Measurements from ENCODE around the gene S100A16.
"Not testable (repeated sequence)": the region's sequence is repeated elsewhere in the genome, so short reads cannot be mapped to it uniquely, and the experiment has no call there.

Gene S100A16

DNA sequence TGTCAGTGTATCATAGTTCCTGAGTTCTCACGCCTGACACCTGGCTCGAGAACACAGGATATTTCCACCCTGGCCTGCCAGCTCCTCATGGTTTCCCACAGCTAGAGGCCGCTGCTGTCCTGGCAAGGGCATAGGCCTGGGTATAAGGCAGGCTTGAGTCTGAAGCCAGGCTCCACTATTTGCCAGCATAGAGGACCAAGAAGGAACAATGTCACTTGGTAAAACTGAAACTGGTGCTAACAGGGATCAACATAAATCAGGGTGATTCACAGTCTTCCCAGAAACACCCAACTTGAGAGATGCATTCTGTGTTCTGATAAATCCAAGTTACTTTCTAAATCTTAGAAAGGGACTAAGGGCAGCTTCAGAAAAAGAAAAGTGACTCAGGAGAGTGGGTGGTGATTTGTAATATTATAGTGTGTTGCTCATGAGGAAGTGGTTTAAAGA, 40.3 kb downstream of the S100A16 start:
- peak overlapping the region; percentile 85 for H3K27ac Mint-ChIP-seq
- no peaks in the 10 kb centered on the region for H3K36me3 Mint-ChIP-seq (ENCODE audit: low read depth)
- peaks cover 16% of the 10 kb centered on the region for H3K27me3 Mint-ChIP-seq
- H3K9me3 Mint-ChIP-seq: no peaks in the 10 kb centered on the region
- H3K4me3 Mint-ChIP-seq: no peak overlapping the region
- peaks cover 50% of the 10 kb centered on the region for H3K4me1 Mint-ChIP-seq (ENCODE audit: low read depth)

DNA sequence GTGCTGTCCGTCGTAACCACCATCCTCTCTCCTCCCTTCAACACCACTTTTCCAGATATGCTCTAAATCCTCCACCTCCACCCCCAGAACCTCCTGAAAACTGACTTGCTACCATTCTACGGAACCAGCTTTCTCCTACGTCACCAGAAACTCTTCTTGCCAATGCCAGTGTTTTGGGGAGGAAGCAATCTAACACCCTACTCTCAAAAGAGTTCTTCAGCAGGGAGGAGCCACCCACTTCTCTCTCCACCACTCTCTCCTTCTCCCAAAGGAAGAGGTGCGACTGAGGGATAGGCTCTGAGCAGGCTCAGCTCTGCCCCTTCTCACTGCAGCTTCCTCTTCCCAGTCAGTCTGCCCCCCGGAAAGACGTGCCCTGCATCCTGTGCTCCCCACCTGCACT, 41.2 kb downstream of the S100A16 start:
- Mint-ChIP-seq H3K4me3 (no peak overlapping the region), H3K4me1 (ENCODE audit: low read depth) (peaks cover 58% of the 10 kb centered on the region), H3K36me3 (ENCODE audit: low read depth) (no peaks in the 10 kb centered on the region), H3K27me3 (peaks cover 13% of the 10 kb centered on the region), H3K27ac (no peak overlapping the region), H3K9me3 (no peaks in the 10 kb centered on the region)

DNA sequence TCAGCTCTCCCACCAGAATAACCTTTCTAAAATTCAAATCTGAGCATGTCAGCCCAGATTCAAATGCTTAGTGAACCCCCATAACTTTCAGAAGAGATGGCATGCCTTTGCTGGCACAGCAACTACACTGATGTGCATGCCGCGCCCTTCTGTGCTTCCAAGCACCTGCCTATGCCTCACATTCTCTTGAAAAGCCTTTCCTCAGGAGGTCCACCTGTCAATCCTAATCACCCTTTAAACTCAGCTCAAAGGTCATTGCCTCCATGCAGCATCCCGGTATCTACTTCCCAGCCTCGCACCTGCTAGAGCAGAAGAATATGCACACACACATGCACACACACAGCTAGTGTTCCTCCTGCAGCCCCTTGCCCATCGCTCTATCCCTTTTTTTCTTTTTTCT, 42.1 kb downstream of the S100A16 start:
- Mint-ChIP-seq H3K27ac (no peak overlapping the region), H3K4me3 (no peak overlapping the region), H3K4me1 (ENCODE audit: low read depth) (peaks cover 66% of the 10 kb centered on the region), H3K36me3 (ENCODE audit: low read depth) (no peaks in the 10 kb centered on the region), H3K9me3 (no peaks in the 10 kb centered on the region), H3K27me3 (peaks cover 7% of the 10 kb centered on the region)

DNA sequence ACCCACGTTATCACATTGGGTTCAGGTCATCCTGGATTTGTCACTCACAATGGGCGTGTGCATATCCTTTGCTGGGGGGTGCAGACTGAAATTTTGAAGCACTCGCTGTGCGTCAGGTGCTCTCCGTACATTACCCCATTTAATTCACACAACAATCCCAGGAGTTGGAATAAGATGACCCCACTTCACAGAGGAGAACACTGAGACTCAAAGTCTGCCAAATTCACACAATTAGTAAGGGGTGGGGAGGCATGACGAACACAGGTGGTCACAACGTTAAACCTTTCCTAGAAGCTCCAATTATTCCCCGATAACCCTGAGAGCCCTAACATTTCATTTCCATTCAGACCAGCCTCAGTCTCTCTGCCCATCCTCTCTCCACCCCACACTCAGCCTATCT, 43.5 kb downstream of the S100A16 start:
- no peak overlapping the region for H3K4me3 Mint-ChIP-seq
- no peak overlapping the region for H3K27ac Mint-ChIP-seq
- peaks cover 78% of the 10 kb centered on the region for H3K4me1 Mint-ChIP-seq (ENCODE audit: low read depth)
- H3K36me3 Mint-ChIP-seq (ENCODE audit: low read depth): no peaks in the 10 kb centered on the region
- no peaks in the 10 kb centered on the region for H3K9me3 Mint-ChIP-seq
- H3K27me3 Mint-ChIP-seq: peaks cover 7% of the 10 kb centered on the region

DNA sequence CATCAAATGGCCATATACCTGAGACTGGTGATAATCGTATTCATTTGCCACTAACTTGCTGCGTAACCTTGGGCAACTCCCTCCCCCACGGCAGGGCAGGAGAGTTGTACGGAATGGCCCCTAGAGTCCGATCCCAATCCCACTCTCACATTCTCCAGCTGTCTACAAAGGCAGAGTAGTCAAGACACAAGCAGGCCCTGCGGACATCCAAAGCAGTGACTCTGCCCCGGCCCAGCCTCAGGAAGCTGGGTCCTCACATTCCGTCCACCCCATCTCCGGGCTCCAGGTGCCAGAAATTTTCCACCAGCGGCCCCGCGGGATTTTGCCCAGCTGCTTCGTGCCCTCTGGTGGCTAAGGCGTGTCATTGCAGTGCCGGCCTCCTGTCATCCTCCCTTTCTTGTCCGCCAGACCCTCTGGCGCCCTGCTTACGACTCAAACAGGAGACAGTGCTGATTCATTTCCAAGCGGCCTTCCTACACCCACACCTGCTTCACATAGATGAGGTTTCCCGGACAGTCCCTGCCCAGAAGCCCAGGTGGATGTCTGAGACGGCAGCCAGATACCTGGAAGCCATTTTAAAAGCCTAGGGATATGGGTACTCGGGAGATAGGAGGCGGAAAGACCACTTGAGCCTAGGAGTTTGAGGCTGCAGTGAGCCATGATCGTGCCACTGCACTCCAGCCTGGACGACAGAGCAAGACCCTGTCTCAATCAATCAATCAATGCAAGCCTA, 44.4 kb downstream of the S100A16 start:
- H3K4me1 Mint-ChIP-seq (ENCODE audit: low read depth): peaks cover 76% of the 10 kb centered on the region

DNA sequence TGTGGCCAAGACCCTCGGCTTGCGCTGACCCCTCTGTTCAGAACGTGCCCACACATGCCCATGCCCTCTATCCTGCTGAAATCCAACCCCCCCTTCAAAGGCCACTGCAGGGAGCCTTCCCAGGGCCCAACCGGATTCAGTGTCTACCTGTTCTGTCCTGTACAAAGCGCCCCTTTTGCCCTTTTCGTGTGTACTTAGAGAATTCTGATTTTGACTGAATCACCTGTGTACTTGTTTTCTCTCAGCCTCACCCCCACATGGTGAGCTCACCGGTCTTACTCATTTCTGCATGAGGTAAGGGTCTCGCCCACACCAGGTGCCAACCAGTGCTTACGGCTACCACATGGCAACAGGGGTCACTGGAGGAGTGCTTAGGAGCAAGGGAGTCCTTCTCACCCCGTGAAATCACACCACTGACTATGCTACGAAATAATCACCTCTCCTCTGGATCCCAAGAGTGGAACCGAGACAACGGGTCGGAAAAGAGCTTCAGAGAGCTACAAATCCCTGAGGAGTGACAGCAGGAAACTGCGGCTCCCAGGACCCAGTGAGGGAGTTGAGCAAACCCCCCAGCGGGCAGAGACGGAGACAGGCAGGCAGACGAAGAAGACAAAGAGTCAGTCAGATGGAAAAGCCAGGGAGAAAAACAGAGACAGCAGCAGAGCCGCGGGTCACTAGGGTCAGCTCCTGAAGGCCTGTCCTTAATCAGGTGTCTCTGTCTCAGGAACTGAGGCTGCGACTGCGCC, 45.1 kb downstream of the S100A16 start:
- H3K9me3 Mint-ChIP-seq: no peaks in the 10 kb centered on the region
- peak overlapping the region; percentile 81 for H3K27ac Mint-ChIP-seq
- peak overlapping the region; percentile 42 for H3K4me3 Mint-ChIP-seq
- H3K4me1 Mint-ChIP-seq (ENCODE audit: low read depth): peaks cover 69% of the 10 kb centered on the region
- H3K36me3 Mint-ChIP-seq (ENCODE audit: low read depth): no peaks in the 10 kb centered on the region
- peaks cover 7% of the 10 kb centered on the region for H3K27me3 Mint-ChIP-seq

More for the DNA sequence above, 44.4 kb downstream of the S100A16 start:
- peak overlapping the region; percentile 45 for H3K4me3 Mint-ChIP-seq
- H3K9me3 Mint-ChIP-seq: no peaks in the 10 kb centered on the region
- H3K27me3 Mint-ChIP-seq: peaks cover 7% of the 10 kb centered on the region
- H3K36me3 Mint-ChIP-seq (ENCODE audit: low read depth): no peaks in the 10 kb centered on the region
- peak overlapping the region; percentile 81 for H3K27ac Mint-ChIP-seq

DNA sequence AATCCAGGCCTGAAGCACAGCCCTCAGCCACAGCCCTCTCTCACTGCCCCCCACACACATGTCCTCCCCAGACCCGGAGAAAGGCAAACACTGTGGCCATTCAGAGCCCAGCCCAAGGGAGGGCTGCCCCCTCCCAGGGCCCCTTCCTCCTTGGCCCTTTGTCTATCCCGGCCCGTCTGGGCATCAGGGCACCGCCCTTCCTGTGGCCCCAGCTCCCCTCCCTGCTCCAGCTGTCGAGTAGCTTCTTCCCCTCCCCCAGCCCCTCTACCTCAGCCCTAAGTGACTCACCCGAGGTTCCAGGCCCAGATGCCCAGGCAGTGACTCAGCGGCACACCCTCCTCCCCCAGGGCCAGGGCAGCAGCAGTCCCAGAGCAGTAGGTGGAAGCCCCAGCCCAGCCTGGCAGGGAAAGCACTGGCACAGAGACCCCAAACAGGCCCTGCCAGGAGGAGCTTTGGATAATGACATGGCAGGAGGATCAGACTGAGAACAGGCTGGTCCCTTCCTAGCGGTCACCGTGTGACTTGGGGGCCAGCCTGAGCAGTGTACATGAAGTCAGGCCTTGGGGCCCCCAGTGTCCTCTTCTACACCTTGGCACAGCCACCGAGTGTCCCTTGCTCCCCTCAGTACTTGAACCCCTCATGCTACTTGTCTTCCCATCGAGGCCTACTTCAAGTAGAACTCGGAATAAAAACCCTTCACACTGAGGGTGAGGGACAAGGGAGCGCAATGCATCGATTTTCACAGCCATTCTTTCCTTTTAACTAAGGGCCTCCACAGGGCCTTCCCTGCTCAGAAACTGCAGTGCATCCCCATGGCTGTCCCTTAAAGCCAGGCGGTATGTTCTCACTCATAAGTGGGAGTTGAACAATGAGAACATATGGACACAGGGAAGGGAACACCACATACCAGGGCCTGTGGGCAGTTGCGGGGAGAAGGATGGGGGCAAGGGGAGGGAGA, 46.2 kb downstream of the S100A16 start:
- peaks cover 7% of the 10 kb centered on the region for H3K27me3 Mint-ChIP-seq
- H3K36me3 Mint-ChIP-seq (ENCODE audit: low read depth): no peaks in the 10 kb centered on the region
- H3K4me3 Mint-ChIP-seq: peak overlapping the region; percentile 58
- peaks cover 58% of the 10 kb centered on the region for H3K4me1 Mint-ChIP-seq (ENCODE audit: low read depth)
- H3K27ac Mint-ChIP-seq: peak overlapping the region; percentile 98
- H3K9me3 Mint-ChIP-seq: no peaks in the 10 kb centered on the region

DNA sequence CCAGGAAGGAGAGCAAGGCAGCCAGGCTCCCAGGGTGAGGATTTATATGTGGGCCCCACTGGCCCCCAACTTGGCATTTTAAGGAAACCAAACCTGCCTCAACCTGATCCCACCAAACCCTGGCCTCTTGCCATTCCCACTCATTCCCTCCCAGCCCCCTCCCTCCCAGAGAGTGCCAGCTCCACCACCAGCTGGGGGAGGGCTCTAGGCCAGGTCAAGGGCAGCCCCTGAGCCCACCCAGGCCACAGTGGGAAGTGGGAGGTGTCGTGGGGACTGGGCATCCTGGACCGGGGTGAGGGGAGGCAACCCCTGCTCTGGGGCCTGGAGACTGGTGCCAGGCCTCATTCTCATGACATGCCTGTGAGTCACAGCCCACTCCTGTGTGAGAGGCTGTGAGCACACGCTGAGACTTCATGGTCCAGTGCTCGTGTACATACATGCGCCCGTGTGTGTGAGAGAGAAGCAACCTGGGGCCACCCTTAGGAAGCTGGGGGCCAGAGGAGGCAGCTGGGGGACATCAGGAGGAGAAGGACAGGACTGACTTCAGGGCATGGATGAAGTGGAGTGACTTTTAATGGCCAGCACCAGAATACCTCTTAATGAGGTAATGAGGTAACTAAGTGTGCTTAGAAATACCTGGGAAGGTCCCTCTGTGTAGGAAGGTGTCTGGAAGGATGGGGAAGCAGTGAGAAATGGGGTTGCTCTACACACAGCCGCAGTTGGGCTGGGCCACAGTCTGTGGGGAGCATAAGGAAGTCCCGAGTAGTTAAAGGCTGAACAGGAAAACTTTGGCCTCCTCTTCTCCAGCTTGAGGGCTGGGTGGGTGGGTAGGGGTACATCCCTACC, 47.2 kb downstream of the S100A16 start, which contains the start of gene S100A2:
Gene S100A2, minus strand, starts transcription at position 316 of the 846 bp plus-strand sequence. CDS start 1,967 bp downstream, outside the sequence.
- Mint-ChIP-seq H3K27ac (peak within 1 kb of the TSS; percentile 98), H3K4me1 (ENCODE audit: low read depth) (peaks cover 52% of the 10 kb centered on the region), H3K36me3 (ENCODE audit: low read depth) (no peaks in the 10 kb centered on the region), H3K9me3 (no peaks in the 10 kb centered on the region), H3K27me3 (peaks cover 4% of the 10 kb centered on the region), H3K4me3 (peak within 1 kb of the TSS; percentile 76)

DNA sequence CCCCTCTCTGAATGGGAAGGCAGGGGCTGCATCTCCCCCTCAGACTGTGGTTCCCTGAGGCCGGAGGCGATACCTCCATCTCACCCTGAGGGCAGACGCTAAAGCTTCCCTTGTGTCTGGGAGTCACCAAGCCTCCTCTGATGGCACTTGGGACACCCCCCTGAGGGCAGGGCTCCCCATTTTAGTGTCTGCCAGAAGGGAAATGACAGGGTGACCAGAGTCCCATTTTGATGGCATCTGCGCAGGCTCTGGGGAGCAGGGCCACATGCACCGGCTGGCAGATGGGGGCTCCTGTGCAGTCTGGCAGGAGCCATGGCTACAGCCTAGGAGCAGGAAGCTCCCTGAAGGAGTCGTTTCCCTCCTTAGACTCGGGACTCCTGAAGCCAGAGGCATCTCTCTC, 48.9 kb downstream of the S100A16 start:
- H3K27me3 Mint-ChIP-seq: no peaks in the 10 kb centered on the region
- H3K9me3 Mint-ChIP-seq: no peaks in the 10 kb centered on the region
- no peak overlapping the region for H3K4me3 Mint-ChIP-seq
- H3K4me1 Mint-ChIP-seq (ENCODE audit: low read depth): peaks cover 41% of the 10 kb centered on the region
- no peak overlapping the region for H3K27ac Mint-ChIP-seq
- no peaks in the 10 kb centered on the region for H3K36me3 Mint-ChIP-seq (ENCODE audit: low read depth)

DNA sequence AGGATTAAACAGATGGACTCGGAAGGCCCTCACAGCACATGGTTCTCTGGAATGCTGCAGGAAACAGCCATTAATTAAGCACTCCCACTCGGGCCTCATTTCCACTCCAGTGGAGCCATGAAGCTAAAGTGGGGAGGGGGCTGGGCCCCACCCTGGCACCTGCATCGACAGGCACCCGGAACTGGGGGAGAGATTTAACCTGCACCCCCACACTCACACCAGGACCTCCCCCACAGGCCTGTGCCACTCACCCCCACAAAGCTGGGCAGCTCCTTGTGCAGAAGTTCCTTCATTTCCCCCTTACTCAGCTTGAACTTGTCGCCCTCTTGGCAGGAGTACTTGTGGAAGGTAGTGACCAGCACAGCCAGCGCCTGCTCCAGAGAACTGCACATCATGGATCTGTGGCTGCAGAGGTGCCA, 49.4 kb downstream of the S100A16 start:
- Mint-ChIP-seq H3K4me3 (no peak overlapping the region), H3K4me1 (ENCODE audit: low read depth) (peaks cover 36% of the 10 kb centered on the region), H3K9me3 (no peaks in the 10 kb centered on the region), H3K36me3 (ENCODE audit: low read depth) (no peaks in the 10 kb centered on the region), H3K27ac (no peak overlapping the region), H3K27me3 (no peaks in the 10 kb centered on the region)

DNA sequence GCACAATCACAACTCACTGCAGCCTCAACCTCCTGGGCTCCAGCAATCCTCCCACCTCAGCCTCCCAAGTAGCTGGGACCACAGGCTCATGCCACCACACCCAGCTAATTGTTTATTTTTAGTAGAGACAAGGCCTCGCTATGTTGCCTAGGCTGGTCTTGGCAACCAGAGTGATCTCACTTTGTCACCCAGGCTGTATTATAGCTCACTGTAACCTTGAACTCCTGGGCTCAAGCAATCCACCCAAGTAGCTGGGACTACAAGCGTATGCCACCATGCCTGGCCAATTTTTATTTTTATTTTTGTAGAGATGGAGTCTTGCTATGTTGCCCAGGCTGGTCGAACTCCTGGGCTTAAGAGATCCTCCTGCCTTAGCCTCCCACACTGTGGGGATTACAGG, 50.9 kb downstream of the S100A16 start:
- H3K9me3 Mint-ChIP-seq, H3K27me3 Mint-ChIP-seq: not testable (repeated sequence)
- H3K4me1 Mint-ChIP-seq (ENCODE audit: low read depth): peaks cover 23% of the 10 kb centered on the region

DNA sequence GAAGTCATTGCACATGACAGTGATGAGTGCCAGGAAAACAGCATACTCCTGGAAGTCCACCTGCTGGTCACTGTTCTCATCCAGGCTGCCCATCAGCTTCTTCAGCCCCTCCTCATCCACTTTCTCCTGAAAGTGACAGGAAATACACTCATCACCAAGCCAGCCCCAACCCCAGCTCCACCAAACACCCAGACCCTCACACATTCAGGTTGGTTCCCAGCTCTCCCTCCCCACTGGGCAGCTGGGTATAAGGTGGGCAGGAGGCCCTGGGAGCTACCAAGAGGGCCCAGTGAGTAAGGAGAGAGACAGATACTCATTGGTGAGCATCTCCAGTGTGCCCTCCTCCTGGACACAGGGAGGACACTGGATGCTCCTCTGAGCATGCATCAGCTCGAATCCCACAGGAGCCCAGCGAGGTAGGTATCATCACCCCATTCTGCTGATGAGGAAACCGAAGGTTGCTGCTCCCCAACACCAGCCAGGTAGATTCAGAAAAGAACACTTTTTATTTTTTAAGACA, 51.4 kb downstream of the S100A16 start:
- H3K27ac Mint-ChIP-seq: no peak overlapping the region
- H3K9me3 Mint-ChIP-seq: no peaks in the 10 kb centered on the region
- no peaks in the 10 kb centered on the region for H3K36me3 Mint-ChIP-seq (ENCODE audit: low read depth)
- H3K4me3 Mint-ChIP-seq: no peak overlapping the region
- H3K27me3 Mint-ChIP-seq: no peaks in the 10 kb centered on the region
- H3K4me1 Mint-ChIP-seq (ENCODE audit: low read depth): peaks cover 18% of the 10 kb centered on the region

More for the DNA sequence above, 50.9 kb downstream of the S100A16 start:
- H3K27ac Mint-ChIP-seq; H3K4me3 Mint-ChIP-seq; H3K36me3 Mint-ChIP-seq (ENCODE audit: low read depth): not testable (repeated sequence)

DNA sequence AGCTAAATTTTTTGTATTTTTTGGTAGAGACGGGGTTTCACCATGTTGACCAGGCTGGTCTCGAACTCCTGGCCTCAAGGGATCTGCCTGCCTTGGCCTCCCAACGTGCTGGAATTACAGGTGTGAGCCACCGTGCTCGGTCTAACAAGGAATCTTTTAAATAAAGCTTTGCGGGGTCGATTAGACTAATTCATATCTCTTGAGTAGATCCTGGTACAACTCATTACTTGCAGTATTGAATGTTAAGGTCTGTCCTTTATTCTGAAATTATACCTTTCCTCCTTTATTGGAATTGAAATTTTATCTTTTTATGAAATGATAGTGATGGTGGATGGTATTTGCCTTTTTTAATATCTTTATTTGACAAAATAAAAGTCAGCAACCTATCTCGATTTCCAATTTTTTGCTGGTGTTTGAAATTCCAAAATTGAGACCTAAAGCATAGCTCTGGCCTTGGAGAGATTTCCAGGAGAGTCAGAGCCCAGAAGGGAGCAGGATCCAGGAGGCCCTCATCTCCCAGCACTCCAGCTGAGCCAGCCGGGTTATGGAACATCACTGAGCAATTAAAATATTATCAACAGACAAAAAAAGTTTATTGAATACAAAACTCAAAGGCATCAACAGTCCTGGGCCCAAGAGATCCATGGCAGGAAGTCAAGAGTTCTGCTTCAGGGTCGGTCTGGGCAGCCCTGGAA, 52.0 kb downstream of the S100A16 start:
- Mint-ChIP-seq H3K36me3 (ENCODE audit: low read depth) (no peaks in the 10 kb centered on the region), H3K9me3 (no peaks in the 10 kb centered on the region), H3K27ac (no peak overlapping the region), H3K27me3 (no peaks in the 10 kb centered on the region), H3K4me1 (ENCODE audit: low read depth) (peaks cover 12% of the 10 kb centered on the region), H3K4me3 (no peak overlapping the region)
